RWPE1 (cell line): Measurements from ENCODE around the gene TUG1.

Source experiments
- CTCF ChIA-PET: fragments of 350-600 bp; sonication (Branson Sonifier 250); formaldehyde crosslinking; extraction: SDS; loops from one replicate; lab custom pipeline; 2021; lab: Yijun Ruan, JAX
- POLR2A ChIA-PET: fragments of 400-600 bp; formaldehyde crosslinking; extraction: SDS; loops from one replicate; lab custom pipeline; 2020; ENCODE audit warnings: antibody characterized with exemption; ENCODE audit not compliant: low non-redundant PET; lab: Yijun Ruan, JAX
- DNase-seq: peaks from one replicate; pipeline ENCODE4 v3.0.0; 2012; ENCODE audit warnings: low spot score
- H3K27ac ChIP-seq: fragments of 450-650 bp; 2 replicates; pipeline ENCODE4 v1.5.1; 2017
- CTCF ChIP-seq: fragments of 450-650 bp; conservative IDR thresholded peaks from 2 replicates; pipeline ENCODE4 v1.5.1; 2017; ENCODE audit warnings: low read depth, mild to moderate bottlenecking

TUG1 gene

GRCh38 chr22:30949934-30950660, 19.0 kb upstream of the TUG1 start:
- ChIA-PET POLR2A (no interaction called here), CTCF (interaction anchor here (0.7 to 1.0 kb wide), 3 partner anchors 187 to 327 kb away, joined by 3 to 7 read pairs (median 6); no protein-coding TSS in a partner anchor)

GRCh38 chr22:30953206-30953605, 15.9 kb upstream of the TUG1 start:
- POLR2A ChIA-PET = no interaction called here
- no peak for TF ChIP-seq CTCF
- no peak overlapping the region for H3K27ac ChIP-seq
- no peak for DNase-seq
- CTCF ChIA-PET = interaction anchor here (0.7 kb wide), 1 partner anchor 453 kb away, joined by 3 read pairs; no protein-coding TSS in a partner anchor

More at GRCh38 chr22:30949934-30950660, 19.0 kb upstream of the TUG1 start:
- TF ChIP-seq CTCF = no peak
- no peak overlapping the region for H3K27ac ChIP-seq
- no peak for DNase-seq

GRCh38 chr22:30955153-30955552, 13.9 kb upstream of the TUG1 start:
- ChIA-PET POLR2A (interaction anchor here (0.7 kb wide), 1 partner anchor 108 kb away, joined by 5 read pairs; no protein-coding TSS in a partner anchor), CTCF (interaction anchor here (0.6 kb wide), 1 partner anchor 15 kb away, joined by 3 read pairs; no protein-coding TSS in a partner anchor)
- no peak for TF ChIP-seq CTCF
- no peak overlapping the region for H3K27ac ChIP-seq
- no peak for DNase-seq

GRCh38 chr22:30964858-30965257, 4.2 kb upstream of the TUG1 start:
- ChIA-PET CTCF (interaction anchor here (0.7 kb wide), 1 partner anchor 142 kb away, joined by 3 read pairs; the partner anchor contains the start of gene SELENOM), POLR2A (no interaction called here)
- no peak for TF ChIP-seq CTCF
- H3K27ac ChIP-seq = no peak overlapping the region
- DNase-seq = no peak

GRCh38 chr22:30968015-30968923, 796 bp upstream of the TUG1 start, which contains the start of gene MORC2:
Gene MORC2 (minus strand): TSS chr22:30968774. CDS start chr22:30967889, 885 bp downstream.
- CTCF ChIA-PET = interaction anchor here (0.6 kb wide), 2 partner anchors 152 to 317 kb away, joined by 3 read pairs; no protein-coding TSS in a partner anchor
- TF ChIP-seq CTCF = no peak
- DNase-seq = peak; percentile 27
- peak within 1 kb of the TSS; percentile 95 for H3K27ac ChIP-seq
- POLR2A ChIA-PET = interaction anchor here (0.6 kb wide), 3 partner anchors 75 to 694 kb away, joined by 3 to 8 read pairs (median 3); partner anchors contain the start of gene PISD
